COLO668 (cell line): ENCODE results near the gene IQGAP2.
"Not testable (repeated sequence)": the region's sequence is repeated elsewhere in the genome, so short reads cannot be mapped to it uniquely, and the experiment has no call there.

Experiments
- DNase-seq: peaks from one replicate; lab custom pipeline; 2025; ENCODE audit not compliant: unreplicated experiment; lab: John Stamatoyannopoulos, UW

Gene IQGAP2

DNA sequence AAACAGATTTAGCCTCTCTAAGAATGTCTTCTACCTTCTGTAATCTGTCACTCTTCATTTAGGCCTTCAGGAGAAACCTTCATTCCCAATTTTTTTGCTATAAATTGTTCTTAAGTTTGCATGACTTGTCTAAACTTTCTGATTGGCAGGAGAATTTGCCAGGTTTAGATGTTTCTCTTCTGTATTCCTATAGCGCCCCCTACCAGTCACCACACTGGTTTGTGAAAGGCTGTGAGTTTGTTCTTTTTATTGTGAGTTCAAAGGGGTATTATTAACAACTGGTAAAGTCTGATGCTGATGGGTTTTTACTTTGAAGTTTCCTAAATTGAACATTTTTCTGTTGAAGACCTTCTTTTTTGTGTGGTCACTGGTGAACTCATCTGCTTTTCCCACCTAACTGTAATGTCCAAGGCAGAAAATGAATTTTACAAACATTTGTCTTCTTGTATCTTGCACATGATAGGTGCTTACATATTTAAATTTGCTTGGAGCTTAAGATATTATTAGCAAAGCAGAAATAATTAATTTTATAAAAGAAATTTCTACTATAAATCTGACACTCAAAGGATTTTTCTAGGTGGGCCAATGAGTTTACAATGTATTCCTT lies 238.5 kb downstream of the IQGAP2 start:
- DNase-seq, result no peak

DNA sequence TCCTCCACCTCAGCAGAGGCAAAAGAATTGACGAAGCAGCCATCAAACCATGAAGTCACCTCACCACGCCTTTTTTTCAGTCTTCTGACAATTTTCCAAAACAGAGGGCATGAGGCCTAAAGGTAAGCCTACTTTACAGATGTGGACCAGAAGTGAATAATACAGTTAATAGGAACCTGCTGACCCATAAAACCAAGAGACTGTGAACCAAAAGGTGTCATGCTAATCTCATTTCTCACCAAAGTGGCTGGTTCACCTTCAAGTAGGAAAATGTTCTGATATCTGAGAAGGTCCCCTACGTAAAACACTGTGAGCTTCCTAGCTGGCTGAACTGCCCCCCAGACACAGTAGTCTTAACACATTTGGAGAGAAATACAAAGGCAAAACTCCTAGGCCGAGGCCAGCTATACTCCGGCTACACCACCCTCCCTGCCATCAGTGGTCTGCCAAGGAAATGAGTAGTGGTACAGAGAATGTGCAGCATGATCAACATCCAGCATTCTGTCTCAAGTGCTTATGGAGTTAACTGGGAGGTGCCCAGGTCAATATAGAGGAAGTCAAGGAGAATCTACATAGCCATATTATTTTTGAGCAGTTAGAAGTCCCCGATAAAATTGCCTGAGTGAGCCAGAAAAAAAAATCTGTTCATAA lies 239.4 kb downstream of the IQGAP2 start:
- DNase-seq, result no peak

DNA sequence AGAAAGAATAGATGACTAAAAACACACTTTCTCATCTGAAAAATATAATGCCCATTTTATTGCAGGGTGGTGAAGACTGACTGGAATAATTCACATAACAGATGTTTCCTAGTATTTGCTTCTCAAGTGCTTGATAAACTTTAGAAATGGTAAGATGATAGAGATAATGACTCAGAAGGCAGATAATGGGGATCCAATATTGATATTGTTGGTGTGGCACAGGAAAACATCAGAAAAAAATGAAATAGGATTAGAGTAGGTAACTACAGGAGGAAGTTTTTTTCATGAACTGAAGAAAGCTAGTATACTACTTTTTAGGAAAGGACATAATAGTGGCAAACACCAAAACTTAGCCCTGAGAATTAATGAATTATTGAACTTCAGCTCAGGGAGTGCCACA lies 240.3 kb downstream of the IQGAP2 start:
- no peak for DNase-seq

DNA sequence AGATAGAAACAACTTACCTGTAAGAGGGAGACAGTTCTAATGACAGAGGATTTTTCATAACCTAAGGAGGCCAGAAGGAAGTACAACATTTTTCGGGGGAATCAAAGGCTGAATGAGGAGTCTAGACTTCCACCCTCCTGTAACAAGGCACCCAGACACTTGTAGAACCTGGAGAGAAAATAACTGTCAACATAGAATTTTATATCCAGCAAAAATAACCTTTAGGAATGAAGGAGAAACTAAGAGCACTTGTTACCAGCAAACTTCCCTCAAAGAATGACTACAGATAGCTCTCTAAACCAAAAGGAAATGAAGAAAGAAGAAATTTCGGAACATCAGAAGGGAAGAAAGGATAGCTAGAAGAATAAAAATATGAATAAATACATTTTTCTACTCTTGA lies 246.1 kb downstream of the IQGAP2 start:
- no peak for DNase-seq

- no peak for DNase-seq
These were observed 249.8 kb downstream of the IQGAP2 start for GRCh38 chr5:76652809-76653414.

- DNase-seq, result no peak
These were observed 254.0 kb downstream of the IQGAP2 start for GRCh38 chr5:76657091-76657490.

DNA sequence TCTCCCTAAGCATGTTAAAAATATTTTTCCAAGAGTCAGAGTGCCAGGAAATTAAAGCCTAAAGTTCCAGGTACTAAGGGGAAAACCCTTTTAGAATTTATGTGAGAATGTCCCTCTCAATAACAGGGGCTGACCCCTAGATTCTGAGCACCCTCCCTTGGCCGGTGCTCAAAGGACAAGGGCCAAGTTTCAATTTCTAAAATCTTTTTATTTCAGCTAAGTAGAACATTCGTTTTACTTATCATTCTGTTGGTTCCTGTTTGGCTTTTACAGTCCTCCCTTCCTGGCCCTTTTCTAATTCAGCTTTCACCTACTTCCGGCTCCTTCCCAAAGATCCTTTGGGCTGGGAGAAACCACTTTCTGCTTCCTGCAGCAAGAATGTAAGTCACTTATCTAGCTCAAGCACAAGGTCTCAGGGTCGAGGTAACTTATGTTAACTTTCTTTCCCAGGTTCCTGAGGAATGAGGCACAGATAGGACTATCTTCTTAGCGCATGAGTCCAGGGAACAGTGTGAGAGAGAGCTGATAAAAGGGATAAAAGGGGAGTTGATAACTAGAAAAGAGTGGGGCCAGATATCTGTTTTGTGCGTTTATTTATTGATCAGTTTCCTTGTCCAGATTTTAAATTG lies 254.7 kb downstream of the IQGAP2 start:
- DNase-seq, result no peak

DNA sequence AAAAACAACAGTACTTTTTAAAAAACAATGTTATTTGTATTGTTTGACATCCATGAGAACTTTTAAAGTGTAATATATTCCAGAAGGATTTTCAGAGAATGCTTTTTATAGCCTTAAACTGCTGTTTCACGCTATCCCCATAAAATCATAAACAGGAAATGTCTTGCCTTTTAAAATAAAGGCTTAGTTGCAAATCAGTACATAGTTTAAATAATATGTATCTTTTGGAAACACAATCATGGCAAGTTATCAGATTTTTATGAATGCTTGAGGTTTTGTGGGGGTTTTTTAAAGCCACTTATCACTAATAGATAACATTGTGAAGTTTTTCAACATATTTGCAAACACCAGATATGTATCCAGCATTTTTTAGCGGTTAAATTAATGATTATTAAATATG lies 257.3 kb downstream of the IQGAP2 start:
- no peak for DNase-seq

- DNase-seq, result no peak
These were observed 259.4 kb downstream of the IQGAP2 start for GRCh38 chr5:76662521-76662920.

DNA sequence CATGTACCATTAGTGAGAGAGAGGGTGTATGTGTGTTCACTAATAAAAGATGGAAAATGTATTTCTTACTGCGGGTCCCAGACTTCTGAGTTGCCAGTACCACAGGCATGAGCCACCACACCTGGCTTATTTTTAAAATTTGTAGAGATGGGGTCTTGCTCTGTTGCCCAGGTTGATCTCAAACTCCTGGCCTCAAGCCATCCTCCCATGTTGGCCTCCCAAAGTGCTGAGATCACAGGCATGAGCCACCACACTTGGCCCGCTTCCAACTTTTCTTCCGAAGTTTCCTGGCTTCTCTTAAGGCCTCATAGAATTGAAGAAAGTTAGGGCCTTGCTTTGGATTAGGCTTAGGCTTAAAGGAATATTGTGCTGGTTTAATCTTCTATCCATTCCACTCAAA lies 260.5 kb downstream of the IQGAP2 start:
- no peak for DNase-seq

GRCh38 chr5:76664079-76664478 lies 261.0 kb downstream of the IQGAP2 start:
- no peak for DNase-seq

GRCh38 chr5:76667495-76667894 lies 264.4 kb downstream of the IQGAP2 start:
- DNase-seq, result no peak

- no peak for DNase-seq
These were observed 266.2 kb downstream of the IQGAP2 start for GRCh38 chr5:76669245-76669644.

- no peak for DNase-seq
These were observed 267.4 kb downstream of the IQGAP2 start for GRCh38 chr5:76670508-76670907.

DNA sequence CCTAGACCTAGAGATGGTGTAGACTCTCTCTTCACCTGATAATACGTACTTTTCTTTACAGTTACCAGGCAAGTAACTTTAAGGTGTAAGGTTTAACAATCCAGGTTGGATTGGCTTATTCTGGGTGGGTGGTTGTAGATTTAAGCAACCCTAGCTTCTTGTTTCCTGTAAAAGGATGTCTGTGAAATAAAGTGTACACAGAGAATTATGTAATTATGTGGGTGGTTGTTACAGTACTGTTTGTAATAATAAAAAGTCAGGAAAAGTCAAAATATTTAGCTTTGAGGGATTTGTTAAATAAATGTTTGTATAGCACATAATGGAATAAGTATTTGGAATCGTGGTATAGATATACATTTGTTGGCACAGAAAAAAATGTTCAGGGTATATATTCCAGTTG lies 269.2 kb downstream of the IQGAP2 start:
- no peak for DNase-seq

DNA sequence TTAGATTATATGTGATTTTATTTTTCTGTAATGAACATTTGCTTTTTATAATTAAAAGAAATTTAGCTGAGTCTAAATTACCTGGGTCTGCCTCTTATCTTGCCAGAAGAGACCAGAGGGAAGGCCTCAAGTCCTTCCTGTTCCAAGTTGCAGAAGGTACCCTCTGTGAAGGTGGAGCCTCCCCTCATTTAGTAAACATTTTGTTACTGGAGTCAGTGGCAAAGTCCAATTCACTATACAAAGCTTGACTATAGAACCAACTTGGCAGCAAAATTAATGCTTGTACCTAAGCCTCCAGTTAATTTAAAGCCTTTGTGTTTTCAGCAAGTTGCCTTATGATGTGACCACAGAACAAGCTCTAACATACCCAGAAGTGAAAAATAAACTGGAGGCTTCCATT lies 270.0 kb downstream of the IQGAP2 start:
- no peak for DNase-seq

GRCh38 chr5:76674330-76675066 lies 271.4 kb downstream of the IQGAP2 start:
- DNase-seq, result no peak

- DNase-seq, result no peak
These were observed 272.3 kb downstream of the IQGAP2 start for GRCh38 chr5:76675364-76675763.

DNA sequence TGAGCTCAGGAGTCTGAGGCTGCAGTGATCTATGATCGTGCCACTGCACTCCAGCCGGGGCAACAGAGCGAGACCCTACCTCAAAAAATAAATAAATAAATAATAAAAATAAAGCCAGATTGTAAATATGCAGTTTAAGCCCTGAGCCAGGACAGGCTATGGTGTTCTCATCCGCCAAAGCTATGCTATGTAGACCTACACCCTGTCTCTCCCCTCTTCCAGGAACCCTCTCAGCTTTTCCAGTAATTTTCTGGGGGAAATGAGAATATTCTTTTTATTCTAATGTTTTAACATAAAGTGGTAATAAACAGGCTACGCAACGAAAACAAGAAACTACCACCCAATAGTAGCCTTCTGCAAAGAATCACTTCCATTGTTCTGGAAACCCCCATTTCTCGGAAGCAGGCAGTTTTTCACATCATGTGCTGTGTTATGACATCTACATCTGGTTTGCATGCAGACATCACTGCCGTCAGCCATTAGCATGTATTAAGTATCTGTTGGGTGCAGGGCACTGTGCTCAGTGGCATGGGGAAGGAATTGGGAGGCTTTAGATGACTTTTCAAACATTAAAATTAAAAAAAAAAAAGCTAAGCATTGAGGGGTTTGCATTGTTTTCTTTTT lies 274.9 kb downstream of the IQGAP2 start:
- no peak for DNase-seq

GRCh38 chr5:76679231-76679630 lies 276.1 kb downstream of the IQGAP2 start:
- DNase-seq, result no peak

- DNase-seq, result not testable (repeated sequence)
These were observed 277.7 kb downstream of the IQGAP2 start for GRCh38 chr5:76680826-76681225.
